ENCODE results near the gene GLP1R.

The GLP1R gene

GRCh38 chr6:39062014-39062740 is 13.6 kb downstream of the GLP1R start:
- DNase-seq (ENCODE audit: low read depth in 2 of 2): no peak

- no peak for DNase-seq (ENCODE audit: low read depth in 2 of 2)
These were observed 14.9 kb downstream of the GLP1R start for GRCh38 chr6:39063526-39063925.

GRCh38 chr6:39065561-39065960 is 17.0 kb downstream of the GLP1R start:
- DNase-seq (ENCODE audit: low read depth in 2 of 2): no peak

GRCh38 chr6:39068391-39068790 is 19.8 kb downstream of the GLP1R start:
- DNase-seq (ENCODE audit: low read depth in 2 of 2): no peak

- DNase-seq (ENCODE audit: low read depth in 2 of 2): no peak
These were observed 24.2 kb downstream of the GLP1R start for GRCh38 chr6:39072830-39073229.

GRCh38 chr6:39073471-39074355 is 25.1 kb downstream of the GLP1R start:
- DNase-seq (ENCODE audit: low read depth in 2 of 2): no peak

- no peak for DNase-seq (ENCODE audit: low read depth in 2 of 2)
These were observed 25.9 kb downstream of the GLP1R start for GRCh38 chr6:39074486-39074885.

- no peak for DNase-seq (ENCODE audit: low read depth in 2 of 2)
These were observed 26.6 kb downstream of the GLP1R start for GRCh38 chr6:39075010-39075686.

- DNase-seq (ENCODE audit: low read depth in 2 of 2): no peak
These were observed 27.4 kb downstream of the GLP1R start for GRCh38 chr6:39075807-39076622.

- DNase-seq (ENCODE audit: low read depth in 2 of 2): no peak
These were observed 28.3 kb downstream of the GLP1R start for GRCh38 chr6:39076623-39077535.

GRCh38 chr6:39077882-39078594 is 29.5 kb downstream of the GLP1R start:
- no peak for DNase-seq (ENCODE audit: low read depth in 2 of 2)

- DNase-seq (ENCODE audit: low read depth in 2 of 2): no peak
These were observed 30.1 kb downstream of the GLP1R start for GRCh38 chr6:39078695-39079094.

GRCh38 chr6:39079197-39080125 is 30.9 kb downstream of the GLP1R start:
- no peak for DNase-seq (ENCODE audit: low read depth in 2 of 2)

GRCh38 chr6:39080246-39080875 is 31.8 kb downstream of the GLP1R start:
- no peak for DNase-seq (ENCODE audit: low read depth in 2 of 2)

GRCh38 chr6:39082310-39082709 is 33.7 kb downstream of the GLP1R start:
- DNase-seq (ENCODE audit: low read depth in 2 of 2): no peak

GRCh38 chr6:39083231-39083634 is 34.7 kb downstream of the GLP1R start:
- DNase-seq (ENCODE audit: low read depth in 2 of 2): no peak

GRCh38 chr6:39084506-39084905 is 35.9 kb downstream of the GLP1R start:
- no peak for DNase-seq (ENCODE audit: low read depth in 2 of 2)

- no peak for DNase-seq (ENCODE audit: low read depth in 2 of 2)
These were observed 36.7 kb downstream of the GLP1R start for GRCh38 chr6:39085129-39085797.
